IMR-90 (cell line): ENCODE results near the gene CASK. TPM values are rescaled to one million over a fixed set of nuclear protein-coding genes. Genes with fewer than 3 reads are reported as not detected.

Experiments
- ATAC-seq: fragments of 200-7000 bp; cut with Tn5 transposase; 2 replicates; pipeline ENCODE4 v1.9.1; 2020; ENCODE audit warnings: low read depth, mild to moderate bottlenecking, moderate library complexity
- BruUV-seq: library from RNA; stranded (reverse); fragments of 400-500 nt; replicated peaks from 2 replicates; lab custom pipeline; 2021; lab: Mats Ljungman, UMichigan
- CTCF ChIA-PET: fragments of 300-600 bp; formaldehyde crosslinking; extraction: SDS; loops from one replicate; lab custom pipeline; 2021; ENCODE audit warnings: antibody characterized with exemption; lab: Yijun Ruan, JAX
- POLR2A ChIA-PET: fragments of 300-600 bp; sonication (Branson Sonifier 250); formaldehyde crosslinking; loops from one replicate; lab custom pipeline; 2022; ENCODE audit warnings: antibody characterized with exemption; ENCODE audit not compliant: unreplicated experiment; lab: Charles Lee
- DNase-seq: peaks from one replicate; pipeline ENCODE4 v3.0.0; 2013
- H2AFZ ChIP-seq: replicated peaks from 2 replicates; pipeline ENCODE3; 2013; ENCODE audit warnings: low read length, mild to moderate bottlenecking; ENCODE audit not compliant: poor library complexity
- H2AK5ac ChIP-seq: 2 replicates; pipeline ENCODE4 v1.6.1; 2013; ENCODE audit warnings: low read depth, low read length, inconsistent platforms
- H2AK9ac ChIP-seq: replicated peaks from 2 replicates; pipeline ENCODE3; 2013; ENCODE audit warnings: mild to moderate bottlenecking, low read depth, low read length, moderate library complexity; ENCODE audit not compliant: poor library complexity
- H2BK120ac ChIP-seq: 2 replicates; pipeline ENCODE4 v1.6.1; 2013; ENCODE audit warnings: low read depth, low read length, inconsistent platforms
- H2BK15ac ChIP-seq: 3 replicates; pipeline ENCODE4 v1.6.1; 2013; ENCODE audit warnings: low read depth, low read length, inconsistent platforms
- H2BK20ac ChIP-seq: 2 replicates; pipeline ENCODE4 v1.6.1; 2013; ENCODE audit warnings: low read depth, mild to moderate bottlenecking, inconsistent platforms, low read length, moderate library complexity
- H2BK5ac ChIP-seq: 2 replicates; pipeline ENCODE4 v1.6.1; 2013; ENCODE audit warnings: mild to moderate bottlenecking, low read depth, low read length, inconsistent platforms; ENCODE audit not compliant: poor library complexity, severe bottlenecking
- H3K14ac ChIP-seq: replicated peaks from 2 replicates; pipeline ENCODE4 v1.6.1; 2013; ENCODE audit warnings: low read depth, low read length, inconsistent platforms
- H3K18ac ChIP-seq: 2 replicates; pipeline ENCODE4 v1.6.1; 2013; ENCODE audit warnings: low read depth, low read length, control low read depth
- H3K23ac ChIP-seq: 2 replicates; pipeline ENCODE4 v1.6.1; 2013; ENCODE audit warnings: low read depth, low read length, inconsistent platforms
- H3K27ac ChIP-seq: 2 replicates; pipeline ENCODE4 v1.5.1; 2013; ENCODE audit warnings: mild to moderate bottlenecking, control low read depth, low read length; ENCODE audit not compliant: insufficient read depth
- H3K27me3 ChIP-seq: 2 replicates; pipeline ENCODE4 v1.6.1; 2013; ENCODE audit warnings: low read length; ENCODE audit not compliant: control insufficient read depth, insufficient read depth
- H3K36me3 ChIP-seq: 2 replicates; pipeline ENCODE4 v1.6.1; 2013; ENCODE audit warnings: low read length, mixed read lengths; ENCODE audit not compliant: control insufficient read depth, insufficient read depth
- H3K4ac ChIP-seq: 2 replicates; pipeline ENCODE4 v1.6.1; 2013; ENCODE audit warnings: low read depth, low read length, inconsistent platforms
- H3K4me1 ChIP-seq: 2 replicates; pipeline ENCODE4 v1.6.1; 2013; ENCODE audit warnings: low read length, mixed read lengths; ENCODE audit not compliant: control insufficient read depth, insufficient read depth
- H3K4me2 ChIP-seq: 2 replicates; pipeline ENCODE4 v1.6.1; 2013; ENCODE audit warnings: low read depth, mild to moderate bottlenecking, control low read depth, low read length, moderate library complexity
- H3K4me3 ChIP-seq: 2 replicates; pipeline ENCODE4 v1.5.1; 2013; ENCODE audit warnings: low read depth, mild to moderate bottlenecking, control low read depth, low read length, moderate library complexity; ENCODE audit not compliant: insufficient read depth
- H3K56ac ChIP-seq: 2 replicates; pipeline ENCODE4 v1.6.1; 2013; ENCODE audit warnings: low read length, inconsistent platforms; ENCODE audit not compliant: insufficient read depth; ENCODE audit errors: extremely low read depth
- H3K79me1 ChIP-seq, 2 experiments: 2 replicates each; pipeline ENCODE4 v1.6.1; 2013; ENCODE audit warnings: low read length in 2 of 2, inconsistent platforms in 1 of 2, low read depth in 1 of 2
- H3K9ac ChIP-seq: 2 replicates; pipeline ENCODE4 v1.6.1; 2013; ENCODE audit warnings: low read depth, low read length, control low read depth
- H3K9me1 ChIP-seq: 2 replicates; pipeline ENCODE4 v1.6.1; 2013; ENCODE audit warnings: low read length, inconsistent platforms; ENCODE audit not compliant: insufficient read depth
- H3K9me3 ChIP-seq: 2 replicates; pipeline ENCODE4 v1.6.1; 2013; ENCODE audit warnings: low read length; ENCODE audit not compliant: control insufficient read depth, insufficient read depth
- H4K20me1 ChIP-seq: 2 replicates; pipeline ENCODE4 v1.6.1; 2013; ENCODE audit warnings: low read length, inconsistent platforms; ENCODE audit not compliant: insufficient read depth
- H4K5ac ChIP-seq: 2 replicates; pipeline ENCODE4 v1.6.1; 2013; ENCODE audit warnings: mild to moderate bottlenecking, low read depth, low read length, control low read depth
- H4K8ac ChIP-seq, 2 experiments: 2 replicates each; pipeline ENCODE4 v1.6.1; 2013; ENCODE audit warnings: low read depth in 2 of 2, low read length in 2 of 2, control low read depth in 1 of 2, inconsistent platforms in 1 of 2
- H4K91ac ChIP-seq: 2 replicates; pipeline ENCODE4 v1.6.1; 2013; ENCODE audit warnings: low read depth, low read length, inconsistent platforms; ENCODE audit not compliant: insufficient read depth
- CHD1 ChIP-seq: IDR thresholded peaks from 2 replicates; pipeline ENCODE4 v1.6.1; 2012; ENCODE audit warnings: low read depth, low read length, improper control_type of control experiment
- CTCF ChIP-seq: conservative IDR thresholded peaks from 2 replicates; pipeline ENCODE4 v1.5.1; 2012; ENCODE audit warnings: mild to moderate bottlenecking, low read depth, low read length, improper control_type of control experiment
- MAFK ChIP-seq: IDR thresholded peaks from 2 replicates; pipeline ENCODE4 v1.6.1; 2012; ENCODE audit warnings: low read depth, low read length, improper control_type of control experiment
- MAZ ChIP-seq: IDR thresholded peaks from 2 replicates; pipeline ENCODE4 v1.6.1; 2012; ENCODE audit warnings: low read depth, mild to moderate bottlenecking, low read length, improper control_type of control experiment, moderate library complexity, borderline replicate concordance
- NFE2L2 ChIP-seq: fragments of 150-350 bp; IDR thresholded peaks from 2 replicates; pipeline ENCODE4 v1.6.1; 2016; ENCODE audit warnings: low read depth, mild to moderate bottlenecking, low read length
- POLR2A ChIP-seq: IDR thresholded peaks from 2 replicates; pipeline ENCODE4 v1.6.1; 2012; ENCODE audit warnings: mild to moderate bottlenecking, low read depth, low read length
- RAD21 ChIP-seq: IDR thresholded peaks from 2 replicates; pipeline ENCODE4 v1.6.1; 2012; ENCODE audit warnings: low read length, improper control_type of control experiment
- RCOR1 ChIP-seq: IDR thresholded peaks from 2 replicates; pipeline ENCODE4 v1.6.1; 2012; ENCODE audit warnings: mild to moderate bottlenecking, low read length, improper control_type of control experiment; ENCODE audit not compliant: insufficient replicate concordance
- WGBS, 2 experiments: methylation state at CpG; one replicate each; pipeline versions ENCODE4 v1.1.5 to v1.1.7; 2013; ENCODE audit warnings: missing lambda C conversion rate in 2 of 2; ENCODE audit not compliant: insufficient read length in 1 of 2; ENCODE audit errors: extremely low coverage in 2 of 2; 5-methylcytosine and 5-hydroxymethylcytosine counted together
- dilution Hi-C: fragments of 300-500 bp; cut with HindIII; formaldehyde crosslinking; loops from one replicate; pipeline ENCODE4 v1.14.3; 2018; ENCODE audit warnings: low sequenced_read_pairs; ENCODE audit not compliant: unreplicated experiment
- in situ Hi-C: fragments of 300-500 bp; cut with MboI; formaldehyde crosslinking; loops from 3 replicates; pipeline ENCODE4 v1.14.3; 2019; ENCODE audit warnings: low sequenced_read_pairs, inconsistent platforms, mixed read lengths
- intact Hi-C: fragments of 100-400 bp; cut with micrococcal nuclease; formaldehyde crosslinking; loops from 2 replicates; pipeline ENCODE4 v1.10.0; 2022
- polyA plus RNA-seq, 3 experiments: library from polyadenylated mRNA; depleted of rRNA; stranded (reverse); fragments of >200 nt; gene quantifications; 2 replicates each; pipeline ENCODE4 v1.2.3, GENCODE V29; 2012; ENCODE audit warnings: low replicate concordance in 1 of 3
- total RNA-seq: library from RNA; depleted of rRNA; stranded (reverse); fragments of >200 nt; gene quantifications from 2 replicates; pipeline ENCODE4 v1.2.3, GENCODE V29; 2012
- TF ChIP-seq, protein P1 (sequence below): fragments of 150-350 bp; IDR thresholded peaks from 2 replicates; pipeline ENCODE4 v1.6.1; 2016; ENCODE audit warnings: low read depth, mild to moderate bottlenecking, low read length, moderate library complexity, borderline replicate concordance

Gene CASK
- total and polyA plus RNA-seq, 2 of the 4 experiments (the other 2 are of a cell fraction), result 9.4 to 17.7 TPM

- Histone ChIP-seq H3K4me1 (no peaks in the 10 kb centered on the region), H2AK5ac (no peak overlapping the region), H3K56ac (no peak overlapping the region), H2BK5ac (no peak overlapping the region), H3K4me3 (no peak overlapping the region), H2AK9ac (no peak overlapping the region), H2BK20ac (no peak overlapping the region), H4K20me1 (0 out of 2 replicates have a peak, but pooled peaks cover 5% of the 10 kb centered on the region), H2BK15ac (no peak overlapping the region), H3K4ac (no peak overlapping the region), H3K23ac (no peak overlapping the region), H3K27ac (no peak overlapping the region), H3K9me1 (no peaks in the 10 kb centered on the region), H3K9me3 (peaks cover 6% of the 10 kb centered on the region; the same call in 1 of the 2 replicates), H4K8ac (no peak overlapping the region), H3K9ac (no peak overlapping the region), H4K5ac (no peak overlapping the region), H3K79me1 (peaks cover 0 to 6% of the 10 kb centered on the region in 2 experiments; a peak in 3 of 4 replicates), H4K91ac (no peak overlapping the region), H3K27me3 (no peaks in the 10 kb centered on the region; the same call in 1 of the 2 replicates), H3K18ac (no peak overlapping the region), H2BK120ac (no peak overlapping the region), H2AFZ (no peak overlapping the region), H3K4me2 (no peak overlapping the region), H3K36me3 (peaks cover 1% of the 10 kb centered on the region; the same call in 1 of the 2 replicates), H3K14ac (no peak overlapping the region)
- ChIA-PET POLR2A (no interaction called here), CTCF (no interaction called here)
- no CpG with 5 or more reads among the region's 1 CpG for WGBS, 2 experiments
- dilution Hi-C loops, result no loop called here
- TF ChIP-seq CTCF, result no peak
- no peak for TF ChIP-seq CHD1
- TF ChIP-seq NFE2L2, result no peak
- no peak for TF ChIP-seq RCOR1
- no peak for TF ChIP-seq MAFK
- TF ChIP-seq RAD21, result no peak
- no peak for TF ChIP-seq MAZ
- TF ChIP-seq, protein P1, sequence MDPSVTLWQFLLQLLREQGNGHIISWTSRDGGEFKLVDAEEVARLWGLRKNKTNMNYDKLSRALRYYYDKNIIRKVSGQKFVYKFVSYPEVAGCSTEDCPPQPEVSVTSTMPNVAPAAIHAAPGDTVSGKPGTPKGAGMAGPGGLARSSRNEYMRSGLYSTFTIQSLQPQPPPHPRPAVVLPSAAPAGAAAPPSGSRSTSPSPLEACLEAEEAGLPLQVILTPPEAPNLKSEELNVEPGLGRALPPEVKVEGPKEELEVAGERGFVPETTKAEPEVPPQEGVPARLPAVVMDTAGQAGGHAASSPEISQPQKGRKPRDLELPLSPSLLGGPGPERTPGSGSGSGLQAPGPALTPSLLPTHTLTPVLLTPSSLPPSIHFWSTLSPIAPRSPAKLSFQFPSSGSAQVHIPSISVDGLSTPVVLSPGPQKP, result no peak
- TF ChIP-seq POLR2A, result no peak
- in situ Hi-C loops, result no loop called here
- ATAC-seq, result no peak
- no TSS peak for BruUV-seq
- no peak for DNase-seq
- intact Hi-C loops, result no loop called here
Observed at GRCh38 chrX:41903544-41903943, 19.8 kb downstream of the CASK start.
